ENCODE results near the gene DHX8.

DHX8 gene

DNA sequence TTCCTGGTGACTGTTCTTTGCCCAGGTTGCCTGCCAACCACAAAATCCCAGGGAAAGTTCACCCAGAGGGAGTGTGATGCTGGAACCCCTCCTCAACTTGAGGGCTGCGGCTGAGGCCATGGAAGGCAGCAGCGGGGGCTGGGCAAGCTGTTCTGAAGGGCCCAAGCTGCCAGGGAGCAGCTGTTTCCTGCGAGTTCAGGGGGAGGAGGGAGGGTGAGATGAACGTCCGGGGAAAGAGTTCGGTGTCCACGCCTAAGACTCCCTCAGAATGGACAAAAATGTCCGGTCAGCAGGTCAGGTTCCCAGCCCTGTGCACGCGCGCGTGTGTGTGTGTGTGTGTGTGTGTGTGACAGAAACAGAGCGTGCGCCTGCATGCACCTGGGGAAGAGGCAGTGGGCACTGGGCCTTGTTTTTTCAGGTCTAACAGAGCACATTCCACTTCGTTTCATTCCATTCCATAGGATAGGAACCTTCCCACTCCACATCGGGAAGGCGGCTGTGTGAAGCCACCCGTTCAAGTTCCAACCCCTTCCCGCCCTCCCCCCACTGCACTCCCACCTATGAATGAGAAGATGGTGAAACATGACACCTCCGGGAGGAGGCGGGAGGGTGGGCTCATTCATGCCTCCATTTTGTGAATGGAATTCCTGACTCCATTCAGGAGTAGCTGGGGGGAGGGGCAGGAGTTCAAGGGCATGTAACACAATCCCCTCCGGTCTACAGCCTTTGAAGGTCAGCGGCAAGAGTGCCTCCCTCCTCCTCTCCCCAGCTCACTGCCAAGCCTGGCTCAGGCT lies 46.7 kb downstream of the DHX8 start:
- Histone ChIP-seq H3K27me3 (ENCODE audit: control insufficient read depth in 5 of 5, insufficient read depth in 4 of 5, low read length in 5 of 5) (no peaks in the 10 kb centered on the region), H3K9me3 (ENCODE audit: control insufficient read depth in 5 of 5, low read length in 5 of 5) (no peaks in the 10 kb centered on the region), H3K36me3 (ENCODE audit: control insufficient read depth in 5 of 5, insufficient read depth in 5 of 5, low read length in 5 of 5) (peaks cover 0 to 25% (median 20%) of the 10 kb centered on the region in 5 donors), H3K9ac (ENCODE audit: low read length in 5 of 5) (peak overlapping the region in 2 of 5 donors; percentile 0 to 39), H3K4me3 (ENCODE audit: low read depth in 1 of 5, low read length in 5 of 5) (peak overlapping the region in 3 of 5 donors; percentile 44 to 61 (median 50)), H3K27ac (ENCODE audit: low read depth, low read length) (no peak overlapping the region), H3K4me1 (ENCODE audit: control insufficient read depth in 5 of 5, insufficient read depth in 5 of 5, low read length in 5 of 5) (peaks cover 3 to 32% (median 29%) of the 10 kb centered on the region in 5 donors)

DNA sequence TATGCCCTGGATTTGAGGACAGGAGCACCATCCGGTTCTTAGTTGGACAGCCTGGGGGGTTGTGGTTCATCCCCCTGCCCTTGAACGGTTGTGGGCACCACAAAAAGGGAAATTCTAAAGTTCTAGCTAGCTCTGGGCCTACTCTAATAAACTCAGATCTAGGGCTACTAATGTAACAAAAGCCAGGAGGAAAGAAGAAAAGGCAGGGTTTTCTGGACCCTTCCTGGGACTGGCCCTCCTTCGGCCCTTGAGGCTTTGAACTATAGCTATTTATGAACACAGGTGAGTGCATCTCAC lies 47.3 kb downstream of the DHX8 start:
- peaks cover 3 to 32% (median 29%) of the 10 kb centered on the region in 5 donors for H3K4me1 ChIP-seq (ENCODE audit: control insufficient read depth in 5 of 5, insufficient read depth in 5 of 5, low read length in 5 of 5)
- no peak overlapping the region for H3K9ac ChIP-seq (ENCODE audit: low read length in 5 of 5)
- H3K36me3 ChIP-seq (ENCODE audit: control insufficient read depth in 5 of 5, insufficient read depth in 5 of 5, low read length in 5 of 5) = peaks cover 0 to 20% (median 14%) of the 10 kb centered on the region in 5 donors
- no peaks in the 10 kb centered on the region for H3K27me3 ChIP-seq (ENCODE audit: control insufficient read depth in 5 of 5, insufficient read depth in 4 of 5, low read length in 5 of 5)
- H3K9me3 ChIP-seq (ENCODE audit: control insufficient read depth in 5 of 5, low read length in 5 of 5) = no peaks in the 10 kb centered on the region
- no peak overlapping the region for H3K4me3 ChIP-seq (ENCODE audit: low read depth in 1 of 5, low read length in 5 of 5)
- no peak overlapping the region for H3K27ac ChIP-seq (ENCODE audit: low read depth, low read length)

DNA sequence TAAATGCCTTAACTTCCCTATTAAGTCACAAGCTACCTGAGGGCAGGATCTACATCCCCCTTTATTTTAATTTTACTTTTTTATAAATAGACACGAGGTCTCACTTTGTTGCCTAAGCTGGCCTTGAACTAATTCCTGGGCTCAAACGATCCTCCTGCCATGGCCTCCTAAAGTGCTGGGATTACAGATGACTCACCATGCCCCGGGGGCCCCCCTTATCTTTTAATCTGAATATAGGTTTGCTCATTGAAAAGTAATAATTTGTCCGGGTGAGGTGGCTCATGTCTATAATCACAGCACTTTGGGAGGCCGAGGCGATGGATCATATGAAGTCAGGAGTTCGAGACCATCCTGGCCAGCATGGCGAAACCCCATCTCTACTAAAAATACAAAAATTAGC lies 48.2 kb downstream of the DHX8 start:
- Histone ChIP-seq H3K27me3 (ENCODE audit: control insufficient read depth in 5 of 5, insufficient read depth in 4 of 5, low read length in 5 of 5) (no peaks in the 10 kb centered on the region), H3K4me3 (ENCODE audit: low read depth in 1 of 5, low read length in 5 of 5) (no peak overlapping the region), H3K4me1 (ENCODE audit: control insufficient read depth in 5 of 5, insufficient read depth in 5 of 5, low read length in 5 of 5) (peaks cover 2 to 31% (median 28%) of the 10 kb centered on the region in 5 donors), H3K27ac (ENCODE audit: low read depth, low read length) (no peak overlapping the region), H3K36me3 (ENCODE audit: control insufficient read depth in 5 of 5, insufficient read depth in 5 of 5, low read length in 5 of 5) (peaks cover 0 to 11% (median 7%) of the 10 kb centered on the region in 5 donors), H3K9ac (ENCODE audit: low read length in 5 of 5) (no peak overlapping the region), H3K9me3 (ENCODE audit: control insufficient read depth in 5 of 5, low read length in 5 of 5) (no peaks in the 10 kb centered on the region)

DNA sequence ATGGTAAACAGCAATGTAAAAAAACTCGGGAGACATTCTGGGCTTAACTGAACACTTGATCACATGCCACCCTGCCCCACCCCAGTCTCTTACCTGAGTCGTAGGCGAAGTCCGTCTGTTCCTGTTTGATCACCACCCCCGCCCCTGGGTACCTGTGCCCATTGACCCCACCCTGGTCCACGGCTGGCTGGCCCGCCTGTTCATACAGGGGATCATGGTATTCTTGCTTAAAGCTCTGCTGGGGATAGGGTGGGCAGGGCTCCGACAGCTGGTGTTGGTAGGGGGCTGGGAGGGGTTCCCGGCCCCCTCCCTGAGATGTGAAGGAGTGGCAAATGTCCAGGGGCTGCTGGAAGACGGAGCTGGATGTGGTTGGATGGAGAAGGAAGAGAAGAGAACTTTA lies 48.8 kb downstream of the DHX8 start:
- Histone ChIP-seq H3K36me3 (ENCODE audit: control insufficient read depth in 5 of 5, insufficient read depth in 5 of 5, low read length in 5 of 5) (peaks cover 0 to 5% (median 2%) of the 10 kb centered on the region in 5 donors), H3K27me3 (ENCODE audit: control insufficient read depth in 5 of 5, insufficient read depth in 4 of 5, low read length in 5 of 5) (no peaks in the 10 kb centered on the region), H3K9me3 (ENCODE audit: control insufficient read depth in 5 of 5, low read length in 5 of 5) (no peaks in the 10 kb centered on the region), H3K9ac (ENCODE audit: low read length in 5 of 5) (no peak overlapping the region), H3K4me1 (ENCODE audit: control insufficient read depth in 5 of 5, insufficient read depth in 5 of 5, low read length in 5 of 5) (peaks cover 2 to 31% (median 28%) of the 10 kb centered on the region in 5 donors), H3K27ac (ENCODE audit: low read depth, low read length) (no peak overlapping the region), H3K4me3 (ENCODE audit: low read depth in 1 of 5, low read length in 5 of 5) (no peak overlapping the region)

DNA sequence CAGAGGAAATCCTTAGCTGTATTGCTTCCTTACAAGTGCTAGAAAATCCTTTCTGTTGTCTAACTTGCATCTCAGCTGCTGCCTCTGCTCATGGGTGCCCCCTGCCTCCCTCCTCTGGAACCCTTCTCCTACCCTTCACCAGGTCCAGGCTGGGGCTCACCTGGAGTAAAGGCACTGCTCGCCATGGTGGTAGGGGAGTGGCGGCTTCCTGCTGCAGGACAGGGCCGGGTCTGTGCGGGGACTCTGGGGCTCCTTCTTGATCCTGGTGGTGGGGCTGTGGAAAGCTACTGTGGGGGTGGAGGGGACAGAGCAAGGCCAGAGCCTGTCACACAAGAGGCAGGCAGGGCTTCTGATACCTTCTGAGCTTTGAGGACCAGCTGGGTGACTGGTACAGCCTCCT lies 49.9 kb downstream of the DHX8 start:
- Histone ChIP-seq H3K36me3 (ENCODE audit: control insufficient read depth in 5 of 5, insufficient read depth in 5 of 5, low read length in 5 of 5) (no peaks in the 10 kb centered on the region), H3K4me3 (ENCODE audit: low read depth in 1 of 5, low read length in 5 of 5) (no peak overlapping the region), H3K27me3 (ENCODE audit: control insufficient read depth in 5 of 5, insufficient read depth in 4 of 5, low read length in 5 of 5) (no peaks in the 10 kb centered on the region), H3K9ac (ENCODE audit: low read length in 5 of 5) (no peak overlapping the region), H3K27ac (ENCODE audit: low read depth, low read length) (no peak overlapping the region), H3K4me1 (ENCODE audit: control insufficient read depth in 5 of 5, insufficient read depth in 5 of 5, low read length in 5 of 5) (peaks cover 0 to 24% (median 21%) of the 10 kb centered on the region in 5 donors), H3K9me3 (ENCODE audit: control insufficient read depth in 5 of 5, low read length in 5 of 5) (no peaks in the 10 kb centered on the region)

DNA sequence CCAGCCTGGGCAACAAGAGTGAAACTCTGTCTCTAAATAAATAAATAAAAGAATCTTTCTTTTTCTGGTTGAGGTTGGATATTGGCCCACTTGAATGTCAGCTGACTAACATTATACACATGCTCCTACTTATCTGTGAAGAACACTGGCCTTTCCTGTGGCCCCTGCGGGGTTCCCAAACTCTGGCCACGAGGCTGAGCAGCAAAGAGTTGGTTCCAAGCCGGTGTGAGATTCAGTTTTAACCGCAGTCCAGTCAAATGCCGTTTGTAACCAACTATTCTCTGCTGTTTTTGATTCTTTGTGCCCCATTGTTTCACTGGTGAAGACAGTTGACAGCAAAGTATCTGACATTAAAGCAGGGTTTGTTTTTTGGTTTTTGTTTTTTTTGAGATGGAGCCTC lies 51.1 kb downstream of the DHX8 start:
- Histone ChIP-seq H3K4me3 (ENCODE audit: low read depth in 1 of 5, low read length in 5 of 5) (no peak overlapping the region), H3K27ac (ENCODE audit: low read depth, low read length) (no peak overlapping the region), H3K27me3 (ENCODE audit: control insufficient read depth in 5 of 5, insufficient read depth in 4 of 5, low read length in 5 of 5) (no peaks in the 10 kb centered on the region), H3K9ac (ENCODE audit: low read length in 5 of 5) (no peak overlapping the region), H3K9me3 (ENCODE audit: control insufficient read depth in 5 of 5, low read length in 5 of 5) (no peaks in the 10 kb centered on the region), H3K4me1 (ENCODE audit: control insufficient read depth in 5 of 5, insufficient read depth in 5 of 5, low read length in 5 of 5) (peaks cover 0 to 14% (median 12%) of the 10 kb centered on the region in 5 donors), H3K36me3 (ENCODE audit: control insufficient read depth in 5 of 5, insufficient read depth in 5 of 5, low read length in 5 of 5) (no peaks in the 10 kb centered on the region)

DNA sequence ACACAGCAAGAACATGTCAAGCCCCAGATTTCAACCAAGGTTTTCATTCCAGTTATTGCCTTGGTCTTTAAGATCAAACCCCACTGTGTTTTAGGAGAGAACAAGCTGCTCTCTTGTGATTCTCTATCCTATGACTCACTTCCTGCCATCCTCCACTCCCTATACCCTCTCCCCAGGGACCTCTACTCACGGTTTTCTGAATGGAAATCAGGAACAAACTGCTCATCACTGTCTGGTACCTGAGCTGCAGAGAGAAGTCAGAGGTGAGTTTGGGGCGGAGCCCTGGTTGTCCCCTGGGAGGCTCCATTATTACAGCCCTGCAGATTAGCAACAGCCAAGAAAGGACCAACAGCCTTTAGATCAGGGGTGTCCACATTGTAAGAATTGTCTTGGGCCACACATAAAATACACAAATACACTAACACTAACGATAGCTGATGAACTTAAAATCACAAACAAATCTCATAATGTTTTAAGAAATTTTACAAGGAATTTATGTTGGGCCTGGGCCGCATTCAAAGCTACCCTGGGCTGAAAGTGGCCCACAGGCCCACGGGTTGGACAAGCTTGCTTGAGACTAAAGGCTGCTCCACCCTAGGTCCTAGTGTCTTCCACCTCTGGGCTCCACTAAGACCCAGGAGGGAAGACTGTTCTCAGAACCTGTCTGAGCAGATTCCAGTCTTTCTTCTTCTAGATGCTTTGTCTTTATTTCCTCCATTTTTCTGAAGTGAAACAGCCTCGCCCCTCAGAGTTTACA lies 52.6 kb downstream of the DHX8 start:
- Histone ChIP-seq H3K9me3 (ENCODE audit: control insufficient read depth in 5 of 5, low read length in 5 of 5) (no peaks in the 10 kb centered on the region), H3K9ac (ENCODE audit: low read length in 5 of 5) (no peak overlapping the region), H3K4me3 (ENCODE audit: low read depth in 1 of 5, low read length in 5 of 5) (no peak overlapping the region), H3K4me1 (ENCODE audit: control insufficient read depth in 5 of 5, insufficient read depth in 5 of 5, low read length in 5 of 5) (peaks cover 0 to 3% (median 0%) of the 10 kb centered on the region in 5 donors), H3K27ac (ENCODE audit: low read depth, low read length) (no peak overlapping the region), H3K27me3 (ENCODE audit: control insufficient read depth in 5 of 5, insufficient read depth in 4 of 5, low read length in 5 of 5) (peaks cover 0 to 3% (median 0%) of the 10 kb centered on the region in 5 donors), H3K36me3 (ENCODE audit: control insufficient read depth in 5 of 5, insufficient read depth in 5 of 5, low read length in 5 of 5) (no peaks in the 10 kb centered on the region)

DNA sequence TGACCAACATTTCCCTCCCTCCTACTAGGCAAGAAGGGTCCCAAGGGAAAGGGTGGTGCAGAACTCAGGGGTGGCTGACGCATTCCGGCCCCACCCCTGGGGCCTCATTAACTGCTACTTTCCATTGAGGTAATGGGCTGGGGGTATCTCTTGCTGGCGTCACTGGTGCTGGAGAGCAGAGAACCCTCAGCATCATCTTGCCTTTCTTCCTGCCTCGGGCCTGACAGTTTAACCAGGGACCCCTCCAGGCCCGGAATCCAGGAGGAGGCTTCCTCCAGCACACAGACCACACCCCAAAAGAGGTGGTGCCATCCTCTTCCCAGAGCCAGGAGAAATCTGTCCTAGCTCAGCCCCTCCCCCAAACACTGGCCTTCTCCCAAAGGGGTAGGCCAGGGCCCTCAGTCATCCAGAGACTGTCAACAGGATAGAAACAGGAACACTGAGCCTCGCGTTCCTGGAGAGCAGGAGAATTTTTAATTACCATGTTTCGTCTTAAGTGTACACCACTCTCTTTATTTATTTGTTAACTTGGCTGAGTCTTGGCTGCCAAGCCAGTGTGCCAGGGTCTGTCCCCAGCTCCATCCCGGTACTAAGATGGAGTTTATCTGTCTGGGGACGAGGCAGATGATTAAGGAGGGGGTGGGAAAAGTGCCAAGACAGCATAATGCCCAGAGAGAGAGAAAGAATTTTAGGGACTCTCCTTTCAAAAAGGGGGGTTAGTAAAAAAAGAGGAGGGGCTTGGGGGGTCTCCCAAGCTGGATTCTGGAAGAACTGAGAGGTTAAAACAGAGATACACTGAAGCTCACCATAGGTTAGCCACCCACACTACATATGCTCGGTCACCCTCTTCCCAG lies 57.3 kb downstream of the DHX8 start:
- Histone ChIP-seq H3K4me1 (ENCODE audit: control insufficient read depth in 5 of 5, insufficient read depth in 5 of 5, low read length in 5 of 5) (peaks cover 0 to 14% (median 11%) of the 10 kb centered on the region in 5 donors), H3K9ac (ENCODE audit: low read length in 5 of 5) (no peak overlapping the region), H3K27me3 (ENCODE audit: control insufficient read depth in 5 of 5, insufficient read depth in 4 of 5, low read length in 5 of 5) (peaks cover 11 to 26% (median 16%) of the 10 kb centered on the region in 5 donors), H3K27ac (ENCODE audit: low read depth, low read length) (no peak overlapping the region), H3K36me3 (ENCODE audit: control insufficient read depth in 5 of 5, insufficient read depth in 5 of 5, low read length in 5 of 5) (no peaks in the 10 kb centered on the region), H3K9me3 (ENCODE audit: control insufficient read depth in 5 of 5, low read length in 5 of 5) (no peaks in the 10 kb centered on the region), H3K4me3 (ENCODE audit: low read depth in 1 of 5, low read length in 5 of 5) (no peak overlapping the region)

DNA sequence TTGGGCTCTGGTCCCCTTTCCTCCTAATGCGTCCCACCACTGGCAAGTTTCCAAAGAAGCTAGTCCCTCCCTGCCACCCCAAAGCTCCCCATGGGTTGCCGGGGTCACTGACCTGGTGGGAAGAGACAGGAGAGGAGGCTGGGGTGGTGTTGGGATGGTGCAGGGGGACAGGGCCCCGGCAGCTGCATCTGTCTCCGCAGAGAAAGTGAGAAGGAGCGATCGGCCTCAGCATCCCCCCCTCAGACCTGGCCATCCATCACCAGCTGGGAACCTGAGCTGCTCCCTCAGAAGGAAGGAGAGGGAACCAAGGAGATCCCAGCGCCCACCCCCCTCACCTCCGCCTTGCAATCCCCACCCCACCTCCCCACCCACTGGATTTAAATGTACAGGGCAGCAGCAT lies 59.1 kb downstream of the DHX8 start:
- H3K4me1 ChIP-seq (ENCODE audit: control insufficient read depth in 5 of 5, insufficient read depth in 5 of 5, low read length in 5 of 5) = peaks cover 3 to 23% (median 18%) of the 10 kb centered on the region in 5 donors
- H3K9ac ChIP-seq (ENCODE audit: low read length in 5 of 5) = no peak overlapping the region
- peaks cover 17 to 35% (median 27%) of the 10 kb centered on the region in 5 donors for H3K27me3 ChIP-seq (ENCODE audit: control insufficient read depth in 5 of 5, insufficient read depth in 4 of 5, low read length in 5 of 5)
- H3K4me3 ChIP-seq (ENCODE audit: low read depth in 1 of 5, low read length in 5 of 5) = no peak overlapping the region
- H3K27ac ChIP-seq (ENCODE audit: low read depth, low read length) = no peak overlapping the region
- no peaks in the 10 kb centered on the region for H3K9me3 ChIP-seq (ENCODE audit: control insufficient read depth in 5 of 5, low read length in 5 of 5)
- H3K36me3 ChIP-seq (ENCODE audit: control insufficient read depth in 5 of 5, insufficient read depth in 5 of 5, low read length in 5 of 5) = no peaks in the 10 kb centered on the region
